GM12878 (cell line): ENCODE measurements around the gene RASGEF1B. TPM values are rescaled to one million over a fixed set of nuclear protein-coding genes. Genes with fewer than 3 reads are reported as not detected.

ENCODE experiments used
- ATAC-seq: fragments of 200-7000 bp; cut with Tn5 transposase; 3 replicates; pipeline ENCODE4 v1.9.1; 2020; ENCODE audit warnings: mild to moderate bottlenecking, moderate library complexity
- BruUV-seq: library from RNA; stranded (reverse); fragments of 400-500 nt; replicated peaks from 2 replicates; lab custom pipeline; 2021; lab: Mats Ljungman, UMichigan
- CTCF ChIA-PET: fragments of 300-600 bp; sonication (Branson Sonifier 250); formaldehyde crosslinking; extraction: SDS; loops from one replicate; lab custom pipeline; 2021; ENCODE audit warnings: inconsistent platforms; lab: Yijun Ruan, JAX
- POLR2A ChIA-PET: fragments of 350-600 bp; formaldehyde crosslinking; extraction: SDS; loops from one replicate; lab custom pipeline; 2021; ENCODE audit warnings: inconsistent platforms; lab: Charles Lee
- RAD21 ChIA-PET: fragments of 300-600 bp; sonication (Branson Sonifier 250); formaldehyde crosslinking; loops from one replicate; lab custom pipeline; 2023; ENCODE audit warnings: antibody characterized with exemption; ENCODE audit not compliant: unreplicated experiment; lab: Charles Lee
- SMC1A ChIA-PET: fragments of 300-600 bp; sonication (Branson Sonifier 250); formaldehyde crosslinking; loops from one replicate; lab custom pipeline; 2023; ENCODE audit not compliant: unreplicated experiment, uncharacterized antibody; lab: Charles Lee
- DNase-seq: peaks from one replicate; pipeline ENCODE4 v3.0.0-alpha.2; 2011; ENCODE audit warnings: low read depth, low spot score
- FAIRE-seq: peaks from 3 replicates; lab custom pipeline; 2011; peaks lifted over from hg19 to GRCh38; lab: Jason Lieb, UNC
- H2AFZ ChIP-seq: 2 replicates; pipeline ENCODE4 v1.6.0; 2011; ENCODE audit warnings: low read depth, low read length, control low read depth; ENCODE audit not compliant: control insufficient read depth
- H3K27ac ChIP-seq: 2 replicates; pipeline ENCODE4 v1.5.1; 2011; ENCODE audit warnings: control low read depth; ENCODE audit not compliant: control insufficient read depth, insufficient read depth
- H3K27me3 ChIP-seq, 2 experiments: replicated peaks in 1 of 2; 2 replicates each; pipeline versions ENCODE4 v1.6.0 to v1.6.1; 2011; ENCODE audit warnings: low read length in 1 of 2; ENCODE audit not compliant: control insufficient read depth in 2 of 2, insufficient read depth in 2 of 2
- H3K36me3 ChIP-seq, 2 experiments: 2 replicates each; pipeline ENCODE4 v1.5.1; 2011; ENCODE audit warnings: low read length in 1 of 2; ENCODE audit not compliant: control insufficient read depth in 2 of 2, insufficient read depth in 2 of 2
- H3K4me1 ChIP-seq: 2 replicates; pipeline ENCODE4 v1.6.1; 2011; ENCODE audit warnings: mild to moderate bottlenecking, low read length, moderate library complexity, mixed read lengths; ENCODE audit not compliant: control insufficient read depth, insufficient read depth
- H3K4me2 ChIP-seq: 2 replicates; pipeline ENCODE4 v1.6.0; 2011; ENCODE audit warnings: control low read depth; ENCODE audit not compliant: control insufficient read depth, insufficient read depth
- H3K4me3 ChIP-seq: fragments of 200-600 bp; sonication (generic); 2 replicates; pipeline ENCODE4 v1.5.1; 2016
- H3K79me2 ChIP-seq: 2 replicates; pipeline ENCODE4 v1.6.0; 2011; ENCODE audit warnings: low read length; ENCODE audit not compliant: control insufficient read depth, insufficient read depth
- H3K9ac ChIP-seq: 2 replicates; pipeline ENCODE4 v1.8.0; 2011; ENCODE audit warnings: low read length, control low read depth, mixed read lengths; ENCODE audit not compliant: control insufficient read depth, insufficient read depth
- H3K9me3 ChIP-seq: replicated peaks from 3 replicates; pipeline ENCODE4 v1.5.1; 2011; ENCODE audit warnings: mild to moderate bottlenecking, low read length; ENCODE audit not compliant: control insufficient read depth, insufficient read depth
- H4K20me1 ChIP-seq: 2 replicates; pipeline ENCODE4 v1.6.0; 2011; ENCODE audit not compliant: control insufficient read depth, insufficient read depth
- ATF7 ChIP-seq: fragments of 450-650 bp; IDR thresholded peaks from 2 replicates; pipeline ENCODE4 v1.6.1; 2016; ENCODE audit warnings: low read depth, mild to moderate bottlenecking
- BMI1 ChIP-seq: fragments of 450-650 bp; IDR thresholded peaks from 2 replicates; pipeline ENCODE4 v1.6.1; 2016; ENCODE audit warnings: mild to moderate bottlenecking, moderate library complexity, borderline replicate concordance
- EGR1 ChIP-seq, 2 experiments: IDR thresholded peaks; 1 replicate in 1 of 2; 2 replicates in 1 of 2; pipeline ENCODE4 v1.6.1; 2011 to 2012; ENCODE audit warnings: low read depth in 2 of 2, low read length in 2 of 2, borderline replicate concordance in 1 of 2, mild to moderate bottlenecking in 1 of 2, moderate library complexity in 1 of 2
- ESRRA ChIP-seq: IDR thresholded peaks from 2 replicates; pipeline ENCODE4 v1.6.1; 2012; ENCODE audit warnings: mild to moderate bottlenecking, low read length, improper control_type of control experiment
- ETV6 ChIP-seq, 2 experiments: fragments of 450-650 bp in 1 of 2; IDR thresholded peaks in 1 of 2; conservative IDR thresholded peaks in 1 of 2; 2 replicates each; pipeline ENCODE4 v1.6.1; 2014; ENCODE audit warnings: antibody characterized with exemption in 1 of 2, borderline replicate concordance in 1 of 2, low read depth in 1 of 2, mild to moderate bottlenecking in 1 of 2, moderate library complexity in 1 of 2
- EZH2 ChIP-seq: IDR thresholded peaks from 2 replicates; pipeline ENCODE4 v1.6.1; 2012; ENCODE audit warnings: low read depth, mild to moderate bottlenecking, control low read depth, inconsistent platforms, low read length, borderline replicate concordance; ENCODE audit not compliant: control insufficient read depth
- FOS ChIP-seq: IDR thresholded peaks from 3 replicates; pipeline ENCODE4 v1.6.1; 2011; ENCODE audit warnings: borderline replicate concordance; ENCODE audit not compliant: insufficient read length; ENCODE audit errors: extremely low read depth
- HDAC2 ChIP-seq: fragments of 200-600 bp; sonication (generic); IDR thresholded peaks from 2 replicates; pipeline ENCODE4 v1.6.1; 2017
- HSF1 ChIP-seq: fragments of 150-350 bp; IDR thresholded peaks from 2 replicates; pipeline ENCODE4 v1.6.1; 2014; ENCODE audit warnings: mild to moderate bottlenecking, low read depth, low read length
- LARP7 ChIP-seq: fragments of 450-650 bp; IDR thresholded peaks from 2 replicates; pipeline ENCODE4 v1.6.1; 2017; ENCODE audit warnings: mild to moderate bottlenecking
- MEF2A ChIP-seq: IDR thresholded peaks from 2 replicates; pipeline ENCODE4 v1.6.1; 2011; ENCODE audit warnings: low read depth, mild to moderate bottlenecking, low read length, moderate library complexity; ENCODE audit not compliant: insufficient read depth
- NR2C2 ChIP-seq: IDR thresholded peaks from 2 replicates; pipeline ENCODE4 v1.6.1; 2011; ENCODE audit warnings: borderline replicate concordance, low read depth; ENCODE audit not compliant: control insufficient read depth, insufficient read length
- NRF1 ChIP-seq: conservative IDR thresholded peaks from 2 replicates; pipeline ENCODE4 v1.6.1; 2011; ENCODE audit warnings: mild to moderate bottlenecking, low read depth, low read length, improper control_type of control experiment
- PAX8 ChIP-seq: fragments of 450-650 bp; IDR thresholded peaks from 2 replicates; pipeline ENCODE4 v1.6.1; 2017; ENCODE audit warnings: mild to moderate bottlenecking, moderate library complexity
- RCOR1 ChIP-seq: conservative IDR thresholded peaks from 2 replicates; pipeline ENCODE4 v1.6.1; 2012; ENCODE audit warnings: low read depth, low read length, improper control_type of control experiment
- SUPT20H ChIP-seq: IDR thresholded peaks from 2 replicates; pipeline ENCODE4 v1.6.1; 2011; ENCODE audit warnings: low read depth, mild to moderate bottlenecking, low read length, moderate library complexity, borderline replicate concordance; ENCODE audit not compliant: control insufficient read depth
- TBL1XR1 ChIP-seq: IDR thresholded peaks from 2 replicates; pipeline ENCODE4 v1.6.1; 2012; ENCODE audit warnings: low read depth, low read length, improper control_type of control experiment
- TCF7 ChIP-seq: IDR thresholded peaks from 2 replicates; pipeline ENCODE4 v1.6.1; 2014; ENCODE audit warnings: antibody characterized with exemption, borderline replicate concordance
- ZBTB40 ChIP-seq: fragments of 450-650 bp; IDR thresholded peaks from 2 replicates; pipeline ENCODE4 v1.6.1; 2016; ENCODE audit warnings: mild to moderate bottlenecking, moderate library complexity, borderline replicate concordance
- WGBS: methylation state at CpG from one replicate; pipeline ENCODE4 v1.1.6; 2016; ENCODE audit warnings: low lambda C conversion rate; ENCODE audit not compliant: insufficient replicate concordance, insufficient coverage; ENCODE audit errors: missing lambda C conversion rate; 5-methylcytosine and 5-hydroxymethylcytosine counted together
- in situ Hi-C: fragments of 300-500 bp; cut with MboI; formaldehyde crosslinking; loops from 9 replicates; pipeline ENCODE4 v1.14.3; 2018; ENCODE audit warnings: mixed read lengths
- intact Hi-C: fragments of 100-400 bp; cut with micrococcal nuclease; formaldehyde crosslinking; loops from one replicate; pipeline ENCODE4 v1.14.2; 2022; ENCODE audit not compliant: unreplicated experiment
- polyA plus RNA-seq, 11 experiments: library from polyadenylated mRNA; depleted of rRNA in 4 of 11; unstranded in 6 of 11; stranded (reverse) in 5 of 11; fragments of >200 nt; fragmentation: Nextera tagmentation in 4 of 11; fragmentation: Illumina TruSeq in 1 of 11; extraction: Ambion mirVana in 4 of 11; extraction: Trizol in 1 of 11; gene quantifications; 1 replicate in 1 of 11; 2 replicates in 10 of 11; pipeline versions ENCODE4 v1.2.1 to v1.2.3, GENCODE V29; 2011 to 2016; ENCODE audit warnings: inconsistent platforms in 2 of 11, missing spikeins in 2 of 11, low read depth in 1 of 11
- total RNA-seq, 4 experiments: library from RNA; depleted of rRNA in 3 of 4; stranded (reverse); fragments of >200 nt in 3 of 4; fragmentation: Illumina TruSeq in 1 of 4; extraction: Trizol in 1 of 4; gene quantifications; 2 replicates each; pipeline versions ENCODE4 v1.2.1 to v1.2.3, GENCODE V29; 2013 to 2021

RASGEF1B gene
- total and polyA plus RNA-seq, 10 of the 15 experiments (the other 5 are each of a cell fraction or from before 2014, with no cell fraction given) = 0.03 to 0.24 (median 0.10) TPM; not detected in 2

- Histone ChIP-seq H3K9me3 (no peaks in the 10 kb centered on the region), H3K4me1 (no peaks in the 10 kb centered on the region), H3K79me2 (no peaks in the 10 kb centered on the region), H3K36me3 (no peaks in the 10 kb centered on the region), H2AFZ (no peak overlapping the region), H3K27ac (no peak overlapping the region), H4K20me1 (no peaks in the 10 kb centered on the region), H3K27me3 (peaks cover 0 to 2% of the 10 kb centered on the region in 2 experiments; a peak in 1 of 4 replicates), H3K4me3 (no peak overlapping the region), H3K9ac (no peak overlapping the region), H3K4me2 (no peak overlapping the region)
- ChIA-PET RAD21 (no interaction called here), CTCF (interaction anchor here (0.7 kb wide), 1 partner anchor 13 kb away, joined by 3 read pairs; no protein-coding TSS in a partner anchor), POLR2A (no interaction called here), SMC1A (interaction anchor here (1.3 kb wide), 1 partner anchor 11 kb away, joined by 5 read pairs; no protein-coding TSS in a partner anchor)
- FAIRE-seq (no peak), ATAC-seq (no peak), DNase-seq (no peak)
- in situ Hi-C loops = no loop called here
- 59% methylated on average over 4 of the region's 4 CpGs for WGBS
- intact Hi-C loops = no loop called here
- BruUV-seq = no TSS peak
- TF ChIP-seq EGR1 (IDR thresholded peaks at IDR 0.05; ENCODE audit: borderline replicate concordance in 1 of 2, low read depth in 2 of 2, low read length in 2 of 2) (no peak), FOS (no peak), ATF7 (no peak), ZBTB40 (no peak), PAX8 (no peak), HSF1 (no peak), ETV6 (conservative IDR thresholded peaks at IDR 0.05 in 1 of 2, IDR thresholded peaks at IDR 0.05 in 1 of 2; ENCODE audit: borderline replicate concordance in 1 of 2, low read depth in 1 of 2) (no peak), MEF2A (no peak), TCF7 (no peak), TBL1XR1 (no peak), RCOR1 (no peak), ESRRA (no peak), NRF1 (no peak), EZH2 (no peak), NR2C2 (no peak), SUPT20H (no peak), HDAC2 (no peak), LARP7 (no peak), BMI1 (no peak)
Observed at GRCh38 chr4:81503586-81503985, 31.9 kb upstream of the RASGEF1B start.
